GM12865 (cell line): ENCODE results near the gene SPRED2.

Source experiments
- DNase-seq: peaks from one replicate; pipeline ENCODE4 v3.0.0; 2010; ENCODE audit warnings: low read depth
- H3K4me3 ChIP-seq: 2 replicates; pipeline ENCODE4 v1.5.1; 2011; ENCODE audit warnings: mild to moderate bottlenecking, low read depth, low read length, control low read depth
- TF ChIP-seq, protein P1 (sequence below): IDR thresholded peaks from 2 replicates; pipeline ENCODE4 v1.5.1; 2011; ENCODE audit warnings: low read length, control low read depth, low read depth, inconsistent platforms; ENCODE audit not compliant: insufficient read depth; ENCODE audit errors: missing control alignments

SPRED2 gene

DNA sequence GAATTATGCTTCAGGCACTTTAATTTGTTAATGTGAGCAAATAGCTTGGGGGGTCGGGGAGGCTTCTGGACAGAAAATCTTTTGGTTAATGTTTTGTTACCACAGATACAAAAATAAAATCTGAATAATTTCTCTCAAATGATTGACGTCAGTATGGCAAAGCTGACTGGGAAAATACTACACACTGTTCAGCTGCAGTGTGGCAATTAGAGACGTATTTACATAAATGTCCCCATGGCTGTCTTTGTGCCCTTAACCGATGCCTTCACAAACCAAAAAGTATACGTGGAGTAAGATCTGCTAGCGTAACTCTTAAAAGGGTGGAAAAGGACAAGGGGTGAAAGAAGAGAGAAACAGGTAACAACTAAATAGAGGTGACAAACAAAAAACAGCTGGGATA is 121.3 kb downstream of the SPRED2 start:
- no peak for DNase-seq
- TF ChIP-seq, protein P1, sequence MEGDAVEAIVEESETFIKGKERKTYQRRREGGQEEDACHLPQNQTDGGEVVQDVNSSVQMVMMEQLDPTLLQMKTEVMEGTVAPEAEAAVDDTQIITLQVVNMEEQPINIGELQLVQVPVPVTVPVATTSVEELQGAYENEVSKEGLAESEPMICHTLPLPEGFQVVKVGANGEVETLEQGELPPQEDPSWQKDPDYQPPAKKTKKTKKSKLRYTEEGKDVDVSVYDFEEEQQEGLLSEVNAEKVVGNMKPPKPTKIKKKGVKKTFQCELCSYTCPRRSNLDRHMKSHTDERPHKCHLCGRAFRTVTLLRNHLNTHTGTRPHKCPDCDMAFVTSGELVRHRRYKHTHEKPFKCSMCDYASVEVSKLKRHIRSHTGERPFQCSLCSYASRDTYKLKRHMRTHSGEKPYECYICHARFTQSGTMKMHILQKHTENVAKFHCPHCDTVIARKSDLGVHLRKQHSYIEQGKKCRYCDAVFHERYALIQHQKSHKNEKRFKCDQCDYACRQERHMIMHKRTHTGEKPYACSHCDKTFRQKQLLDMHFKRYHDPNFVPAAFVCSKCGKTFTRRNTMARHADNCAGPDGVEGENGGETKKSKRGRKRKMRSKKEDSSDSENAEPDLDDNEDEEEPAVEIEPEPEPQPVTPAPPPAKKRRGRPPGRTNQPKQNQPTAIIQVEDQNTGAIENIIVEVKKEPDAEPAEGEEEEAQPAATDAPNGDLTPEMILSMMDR, result no peak
- no peak overlapping the region for H3K4me3 ChIP-seq

GRCh38 chr2:65309699-65310098 is 122.7 kb downstream of the SPRED2 start:
- no peak overlapping the region for H3K4me3 ChIP-seq
- TF ChIP-seq, protein P1, result no peak
- no peak for DNase-seq

DNA sequence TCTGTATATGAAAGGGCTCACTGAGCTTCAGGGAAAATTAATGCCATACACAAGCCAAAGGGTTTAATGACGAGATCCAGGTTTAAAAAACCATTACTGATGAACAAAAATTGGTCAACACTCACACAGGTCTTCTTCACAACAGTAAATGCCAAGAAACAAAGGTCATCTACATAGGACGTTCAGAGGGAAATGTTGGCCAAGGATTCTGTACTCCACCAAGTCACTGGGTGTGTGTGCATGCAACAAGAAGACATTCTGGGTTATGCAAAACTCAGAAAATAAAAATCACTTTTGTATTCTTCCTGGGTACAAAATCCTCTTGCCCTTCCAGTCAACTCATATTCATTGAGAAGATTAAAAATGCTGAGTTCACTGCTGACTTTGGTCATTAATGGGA is 126.5 kb downstream of the SPRED2 start:
- no peak for DNase-seq
- no peak overlapping the region for H3K4me3 ChIP-seq
- TF ChIP-seq, protein P1, result no peak

- H3K4me3 ChIP-seq, result peak overlapping the region; percentile 7; the same call in 1 of the 2 replicates
- DNase-seq, result peak; percentile 92
- TF ChIP-seq, protein P1, result no peak
Observed at GRCh38 chr2:65300761-65301711, 131.4 kb downstream of the SPRED2 start.

GRCh38 chr2:65300134-65300760 is 132.2 kb downstream of the SPRED2 start:
- TF ChIP-seq, protein P1, result no peak
- no peak for DNase-seq
- no peak overlapping the region for H3K4me3 ChIP-seq

GRCh38 chr2:65299246-65299645 is 133.2 kb downstream of the SPRED2 start:
- no peak for DNase-seq
- no peak overlapping the region for H3K4me3 ChIP-seq
- TF ChIP-seq, protein P1, result no peak
